Measurements from ENCODE around the gene MC1R. TPM values are rescaled to one million over a fixed set of nuclear protein-coding genes. Genes with fewer than 3 reads are reported as not detected.

Gene MC1R
- total and polyA plus RNA-seq, 2 of the 8 experiments (the other 6 are each of a cell fraction or from before 2014, with no cell fraction given): 2.2 to 2.9 TPM

- H2AK5ac ChIP-seq (ENCODE audit: low read depth, low read length): no peak overlapping the region
- no peak overlapping the region for H2AFZ ChIP-seq (ENCODE audit: low read length)
- H3K23ac ChIP-seq (ENCODE audit: insufficient read length): no peak overlapping the region
- no peak overlapping the region for H2BK12ac ChIP-seq (ENCODE audit: low read depth, low read length)
- H3K18ac ChIP-seq (ENCODE audit: extremely low read depth, low read length): no peak overlapping the region
- H3K79me1 ChIP-seq (ENCODE audit: low read depth, low read length): peaks cover 2% of the 10 kb centered on the region; the same call in 1 of the 2 replicates
- H4K20me1 ChIP-seq (replicated peaks in 1 of 2; ENCODE audit: control insufficient read depth in 1 of 2, insufficient read depth in 2 of 2, low read length in 2 of 2): peaks cover 5 to 14% of the 10 kb centered on the region in 2 experiments
- no peak overlapping the region for H3K4me3 ChIP-seq (ENCODE audit: extremely low read depth in 1 of 4, insufficient read depth in 2 of 4, low read depth in 3 of 4, low read length in 4 of 4)
- H3K9ac ChIP-seq (replicated peaks in 1 of 4; ENCODE audit: extremely low read depth in 1 of 4, low read depth in 3 of 4, low read length in 3 of 4): no peak overlapping the region
- no peak overlapping the region for H3K4ac ChIP-seq (replicated peaks; ENCODE audit: insufficient read length, low read depth, low read length)
- no peaks in the 10 kb centered on the region for H3K79me2 ChIP-seq (ENCODE audit: control insufficient read depth in 1 of 2, insufficient read depth in 2 of 2, low read length in 2 of 2)
- no peaks in the 10 kb centered on the region for H3K4me1 ChIP-seq (replicated peaks in 1 of 4; ENCODE audit: control insufficient read depth in 3 of 4, insufficient read depth in 4 of 4, low read length in 3 of 4)
- H4K8ac ChIP-seq (ENCODE audit: extremely low read depth, insufficient read depth, low read length): no peak overlapping the region
- H2BK120ac ChIP-seq (replicated peaks; ENCODE audit: low read depth, low read length): no peak overlapping the region
- H3K27ac ChIP-seq (ENCODE audit: low read depth, low read length): no peak overlapping the region
- TF ChIP-seq SIX5 (IDR thresholded peaks at IDR 0.05; ENCODE audit: low read depth, low read length): no peak
- no peak for TF ChIP-seq TAF7 (optimal IDR thresholded peaks at IDR 0.05; ENCODE audit: borderline replicate concordance, low read depth, low read length)
- TF ChIP-seq YY1 (IDR thresholded peaks at IDR 0.05; ENCODE audit: low read depth, low read length): no peak
- TF ChIP-seq PHF8 (conservative IDR thresholded peaks at IDR 0.05; ENCODE audit: low read depth, low read length): no peak
- ChIA-PET CTCF (ENCODE audit: partially characterized antibody) (interaction anchor here (0.8 to 4.9 kb wide), 4 partner anchors 17 to 188 kb away, joined by 3 to 41 read pairs (median 3); no protein-coding TSS in a partner anchor), POLR2A (ENCODE audit: partially characterized antibody) (interaction anchor here (1.5 kb wide), 1 partner anchor 11 kb away, joined by 3 read pairs; no protein-coding TSS in a partner anchor)
- H3K27me3 ChIP-seq (replicated peaks in 1 of 4; ENCODE audit: control insufficient read depth in 3 of 4, extremely low read depth in 1 of 4, insufficient read depth in 3 of 4, low read length in 3 of 4): no peaks in the 10 kb centered on the region
- no peak overlapping the region for H3K4me2 ChIP-seq (ENCODE audit: insufficient read depth in 1 of 2, low read depth in 2 of 2, low read length in 2 of 2)
- H3K36me3 ChIP-seq (ENCODE audit: control insufficient read depth in 2 of 4, insufficient read depth in 4 of 4, low read length in 3 of 4): peaks cover 2 to 28% (median 16%) of the 10 kb centered on the region in 4 experiments; a peak in 6 of 8 replicates
- 96% methylated on average over 9 of the region's 9 CpGs; no CpG with 5 or more reads in 1 of the 2 experiments for WGBS, 2 experiments (ENCODE audit: extremely low coverage in 1 of 2, insufficient coverage in 1 of 2, insufficient read length in 1 of 2, insufficient replicate concordance in 2 of 2, low coverage in 1 of 2, low lambda C conversion rate in 2 of 2, missing lambda C conversion rate in 1 of 2)
- no peak overlapping the region for H3K56ac ChIP-seq (replicated peaks; ENCODE audit: insufficient read length, low read depth, low read length)
- H3K14ac ChIP-seq (ENCODE audit: insufficient read length): no peak overlapping the region
- no peak overlapping the region for H4K5ac ChIP-seq (ENCODE audit: insufficient read length, low read depth, low read length)
- DNase-seq (ENCODE audit: low read depth in 1 of 2, low spot score in 2 of 2) (no peak), FAIRE-seq (no peak)
- no peaks in the 10 kb centered on the region for H3K9me3 ChIP-seq (ENCODE audit: insufficient read depth in 2 of 2, low read depth in 1 of 2, low read length in 1 of 2)
- H2BK15ac ChIP-seq (ENCODE audit: low read length): no peak overlapping the region
- H2BK20ac ChIP-seq (ENCODE audit: low read length): no peak overlapping the region
- H4K91ac ChIP-seq (replicated peaks; ENCODE audit: insufficient read length, low read length): no peak overlapping the region
- H2BK5ac ChIP-seq (ENCODE audit: low read depth, low read length): no peak overlapping the region
- no peaks in the 10 kb centered on the region for H3K23me2 ChIP-seq (ENCODE audit: low read depth, low read length)
These were observed 26.0 kb upstream of the MC1R start for GRCh38 chr16:89892635-89893034.
